CD4-positive, CD25-positive, alpha-beta regulatory T cell (primary cell): ENCODE measurements around the gene PDZD2. TPM values are rescaled to one million over a fixed set of nuclear protein-coding genes. Genes with fewer than 3 reads are reported as not detected.

Experiments used
- ATAC-seq, 2 donors: fragments of 150-1000 bp; cut with Tn5 transposase; one replicate each; pipeline ENCODE4 v1.10.0; 2021; ENCODE audit warnings: low read depth in 2 of 2, moderate number of reproducible peaks in 2 of 2, moderate library complexity in 1 of 2
- DNase-seq, 3 donors: peaks; one replicate each; pipeline versions ENCODE4 v3.0.0 to v3.0.0-alpha.2; 2012 to 2022; ENCODE audit warnings: mixed read lengths in 1 of 3
- H3K27ac ChIP-seq: one replicate; pipeline ENCODE4 v1.7.0; 2013; ENCODE audit warnings: mild to moderate bottlenecking, low read length; ENCODE audit not compliant: insufficient read depth, poor library complexity, severe bottlenecking
- H3K27me3 ChIP-seq: one replicate; pipeline ENCODE4 v1.7.0; 2013; ENCODE audit warnings: low read length; ENCODE audit not compliant: control insufficient read depth, insufficient read depth
- H3K36me3 ChIP-seq: one replicate; pipeline ENCODE4 v1.7.0; 2013; ENCODE audit warnings: mild to moderate bottlenecking, low read length, moderate library complexity; ENCODE audit not compliant: control insufficient read depth, insufficient read depth
- H3K4me1 ChIP-seq: 2 replicates; pipeline ENCODE4 v1.7.0; 2013; ENCODE audit warnings: mild to moderate bottlenecking, low read length; ENCODE audit not compliant: insufficient read depth, control insufficient read depth, poor library complexity, severe bottlenecking
- H3K4me3 ChIP-seq: one replicate; pipeline ENCODE4 v1.7.0; 2013; ENCODE audit warnings: low read depth, mild to moderate bottlenecking, low read length, moderate library complexity
- H3K9me3 ChIP-seq, 2 experiments: 1 replicate in 1 of 2; 2 replicates in 1 of 2; pipeline ENCODE4 v1.7.0; 2013; ENCODE audit warnings: low read length in 2 of 2, mild to moderate bottlenecking in 1 of 2, moderate library complexity in 1 of 2; ENCODE audit not compliant: control insufficient read depth in 2 of 2
- H3K27ac Mint-ChIP-seq, 3 donors: one replicate each; pipeline ENCODE4 v1.8.0; 2020 to 2022; ENCODE audit warnings: mild to moderate bottlenecking in 3 of 3, mixed read lengths in 3 of 3, moderate library complexity in 2 of 3
- H3K27me3 Mint-ChIP-seq: one replicate; pipeline ENCODE4 v1.8.0; 2022; ENCODE audit warnings: mild to moderate bottlenecking, mixed read lengths
- H3K36me3 Mint-ChIP-seq: one replicate; pipeline ENCODE4 v1.8.0; 2020; ENCODE audit warnings: mixed read lengths
- H3K4me1 Mint-ChIP-seq, 4 donors: one replicate each; pipeline ENCODE4 v1.8.0; 2020 to 2022; ENCODE audit warnings: mixed read lengths in 4 of 4, mild to moderate bottlenecking in 1 of 4
- H3K4me3 Mint-ChIP-seq, 4 donors: one replicate each; pipeline ENCODE4 v1.8.0; 2020 to 2022; ENCODE audit warnings: mild to moderate bottlenecking in 4 of 4, mixed read lengths in 4 of 4, moderate library complexity in 3 of 4
- H3K9me3 Mint-ChIP-seq, 7 donors: one replicate each; pipeline ENCODE4 v1.8.0; 2020 to 2022; ENCODE audit warnings: mixed read lengths in 7 of 7, mild to moderate bottlenecking in 3 of 7, moderate library complexity in 2 of 7
- polyA plus RNA-seq, 4 donors: library from polyadenylated mRNA; unstranded; fragments of 300-500 nt; fragmentation: Illumina TruSeq; gene quantifications; one replicate each; pipeline ENCODE4 v1.2.3, GENCODE V29; 2021
- total RNA-seq: library from RNA; stranded (reverse); gene quantifications from one replicate; pipeline ENCODE4 v1.2.3, GENCODE V29; 2022

Gene PDZD2
- total and polyA plus RNA-seq, 5 donors from 2014 or later, result 0.06 to 1.3 (median 0.25) TPM

GRCh38 chr5:31794009-31794408 lies 155.1 kb downstream of the PDZD2 start:
- Mint-ChIP-seq H3K9me3 (peaks cover 0 to 3% (median 0%) of the 10 kb centered on the region in 7 donors), H3K4me3 (no peak overlapping the region)
- ATAC-seq, result no peak

GRCh38 chr5:31798168-31798567 lies 159.2 kb downstream of the PDZD2 start:
- Histone ChIP-seq H3K36me3 (no peaks in the 10 kb centered on the region), H3K4me3 (no peak overlapping the region), H3K27ac (no peak overlapping the region), H3K27me3 (no peaks in the 10 kb centered on the region), H3K4me1 (no peaks in the 10 kb centered on the region), H3K9me3 (no peaks in the 10 kb centered on the region)
- ATAC-seq, result no peak
- Mint-ChIP-seq H3K27ac (no peak overlapping the region), H3K4me1 (no peaks in the 10 kb centered on the region), H3K36me3 (no peaks in the 10 kb centered on the region), H3K9me3 (peaks cover 0 to 3% (median 0%) of the 10 kb centered on the region in 7 donors), H3K27me3 (no peaks in the 10 kb centered on the region), H3K4me3 (no peak overlapping the region)
- no peak for DNase-seq

More at GRCh38 chr5:31794009-31794408, 155.1 kb downstream of the PDZD2 start:
- H3K27me3 Mint-ChIP-seq, result no peaks in the 10 kb centered on the region
- H3K9me3 ChIP-seq, result no peaks in the 10 kb centered on the region
- no peak overlapping the region for H3K27ac ChIP-seq
- H3K27ac Mint-ChIP-seq, result no peak overlapping the region
- DNase-seq, result no peak
- H3K36me3 ChIP-seq, result no peaks in the 10 kb centered on the region
- no peaks in the 10 kb centered on the region for H3K4me1 ChIP-seq
- no peak overlapping the region for H3K4me3 ChIP-seq
- no peaks in the 10 kb centered on the region for H3K27me3 ChIP-seq
- H3K4me1 Mint-ChIP-seq, result no peaks in the 10 kb centered on the region
- no peaks in the 10 kb centered on the region for H3K36me3 Mint-ChIP-seq

DNA sequence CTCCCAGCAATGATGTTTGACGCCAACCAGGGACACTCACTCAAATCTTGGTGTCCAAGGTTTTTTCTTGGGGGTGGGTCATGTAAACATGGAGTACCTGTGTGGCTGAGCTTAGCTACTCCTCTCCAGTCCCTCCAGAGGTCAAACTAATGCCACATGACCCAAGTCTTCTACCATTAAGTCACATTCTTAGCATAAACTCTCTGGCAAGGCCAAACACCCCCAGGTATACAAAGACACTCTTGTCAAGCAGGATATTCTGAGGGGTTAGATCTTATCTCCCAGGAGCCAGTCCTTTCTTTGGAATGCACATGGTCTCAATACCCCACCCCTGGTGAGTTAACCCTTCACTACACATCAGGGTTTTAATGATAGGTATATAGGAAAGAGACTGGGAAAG lies 161.4 kb downstream of the PDZD2 start:
- Mint-ChIP-seq H3K27me3 (no peaks in the 10 kb centered on the region), H3K4me3 (no peak overlapping the region), H3K36me3 (no peaks in the 10 kb centered on the region), H3K4me1 (no peaks in the 10 kb centered on the region), H3K27ac (no peak overlapping the region), H3K9me3 (peaks cover 0 to 3% (median 0%) of the 10 kb centered on the region in 7 donors)
- H3K36me3 ChIP-seq, result no peaks in the 10 kb centered on the region
- no peak overlapping the region for H3K27ac ChIP-seq
- DNase-seq (no peak), ATAC-seq (no peak)
- H3K4me3 ChIP-seq, result no peak overlapping the region
- H3K9me3 ChIP-seq, result no peaks in the 10 kb centered on the region
- no peaks in the 10 kb centered on the region for H3K27me3 ChIP-seq
- H3K4me1 ChIP-seq, result no peaks in the 10 kb centered on the region

DNA sequence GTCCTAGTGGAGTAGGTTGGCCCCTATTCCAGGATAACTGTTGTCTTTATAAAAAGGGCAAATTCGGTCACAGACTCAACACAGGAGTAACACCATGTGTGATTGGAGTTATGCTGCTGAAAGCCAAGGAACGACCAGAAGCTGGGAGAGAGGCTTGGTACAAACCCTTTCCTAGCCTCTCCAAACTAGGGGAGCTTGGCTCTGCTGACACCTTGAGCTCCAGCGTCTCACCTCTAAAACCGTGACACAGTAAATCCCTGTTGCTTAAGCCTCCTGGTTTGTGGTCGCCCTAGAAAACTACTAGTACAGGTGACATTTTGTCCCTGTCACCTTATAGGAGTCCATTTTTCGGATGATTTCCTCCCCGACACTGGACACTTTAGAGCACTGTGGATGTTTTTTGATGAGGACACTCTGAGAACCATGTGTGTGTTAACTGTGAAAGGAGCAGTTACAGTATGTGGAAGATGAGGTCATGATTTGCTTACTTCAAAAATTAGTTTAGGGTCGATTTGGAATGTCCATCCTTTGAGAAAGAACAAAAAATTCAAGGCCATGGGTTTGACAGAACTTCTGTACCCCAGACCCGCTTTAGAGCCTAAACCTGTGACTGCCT lies 167.0 kb downstream of the PDZD2 start:
- Histone ChIP-seq H3K36me3 (no peaks in the 10 kb centered on the region), H3K4me1 (no peaks in the 10 kb centered on the region), H3K27me3 (no peaks in the 10 kb centered on the region), H3K27ac (no peak overlapping the region), H3K4me3 (no peak overlapping the region), H3K9me3 (no peaks in the 10 kb centered on the region)
- H3K36me3 Mint-ChIP-seq, result no peaks in the 10 kb centered on the region
- no peak overlapping the region for H3K4me3 Mint-ChIP-seq
- ATAC-seq (no peak), DNase-seq (no peak)
- peaks cover 4% of the 10 kb centered on the region for H3K27me3 Mint-ChIP-seq
- H3K9me3 Mint-ChIP-seq, result peaks cover 0 to 2% (median 0%) of the 10 kb centered on the region in 7 donors
- no peaks in the 10 kb centered on the region for H3K4me1 Mint-ChIP-seq
- H3K27ac Mint-ChIP-seq, result no peak overlapping the region

DNA sequence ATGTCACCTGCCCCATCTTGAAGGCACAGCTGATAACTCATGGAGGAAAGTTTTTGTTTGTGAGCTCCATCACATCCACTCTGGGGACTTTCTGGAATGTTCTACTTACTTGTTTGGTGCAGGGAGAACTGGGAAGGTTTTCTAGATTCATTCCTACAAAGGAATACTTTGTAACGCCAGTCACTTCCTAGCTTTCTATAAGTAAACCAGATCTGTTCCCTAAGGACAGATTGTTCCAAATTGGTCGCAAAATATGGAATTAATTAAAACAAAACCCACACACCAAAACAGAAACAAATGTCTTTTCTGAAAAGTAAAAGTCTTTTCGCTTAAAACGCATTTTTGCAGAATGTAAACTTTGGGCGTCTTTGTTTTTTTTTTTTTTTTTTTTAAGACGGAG lies 167.6 kb downstream of the PDZD2 start:
- no peaks in the 10 kb centered on the region for H3K36me3 ChIP-seq
- no peaks in the 10 kb centered on the region for H3K36me3 Mint-ChIP-seq
- peaks cover 0 to 2% (median 0%) of the 10 kb centered on the region in 7 donors for H3K9me3 Mint-ChIP-seq
- peaks cover 4% of the 10 kb centered on the region for H3K27me3 Mint-ChIP-seq
- no peak overlapping the region for H3K4me3 ChIP-seq
- no peaks in the 10 kb centered on the region for H3K4me1 Mint-ChIP-seq
- H3K27ac ChIP-seq, result no peak overlapping the region
- no peaks in the 10 kb centered on the region for H3K9me3 ChIP-seq
- no peak overlapping the region for H3K27ac Mint-ChIP-seq
- DNase-seq (no peak), ATAC-seq (no peak)
- no peaks in the 10 kb centered on the region for H3K27me3 ChIP-seq
- H3K4me1 ChIP-seq, result no peaks in the 10 kb centered on the region
- no peak overlapping the region for H3K4me3 Mint-ChIP-seq

GRCh38 chr5:31807789-31808540 lies 169.0 kb downstream of the PDZD2 start:
- Histone ChIP-seq H3K4me3 (no peak overlapping the region), H3K36me3 (no peaks in the 10 kb centered on the region), H3K9me3 (no peaks in the 10 kb centered on the region), H3K4me1 (no peaks in the 10 kb centered on the region), H3K27me3 (no peaks in the 10 kb centered on the region), H3K27ac (no peak overlapping the region)
- Mint-ChIP-seq H3K4me3 (no peak overlapping the region), H3K9me3 (peaks cover 0 to 2% (median 0%) of the 10 kb centered on the region in 7 donors), H3K27me3 (peaks cover 4% of the 10 kb centered on the region), H3K27ac (no peak overlapping the region), H3K4me1 (no peaks in the 10 kb centered on the region), H3K36me3 (no peaks in the 10 kb centered on the region)
- DNase-seq (no peak), ATAC-seq (no peak)

GRCh38 chr5:31809050-31809870 lies 170.3 kb downstream of the PDZD2 start:
- Histone ChIP-seq H3K27ac (no peak overlapping the region), H3K36me3 (no peaks in the 10 kb centered on the region), H3K4me1 (no peaks in the 10 kb centered on the region), H3K27me3 (no peaks in the 10 kb centered on the region), H3K9me3 (no peaks in the 10 kb centered on the region), H3K4me3 (no peak overlapping the region)
- no peaks in the 10 kb centered on the region for H3K4me1 Mint-ChIP-seq
- ATAC-seq (no peak), DNase-seq (peak in 1 of 3 donors; percentile 7)
- H3K27ac Mint-ChIP-seq, result peak overlapping the region in 1 of 3 donors; percentile 63
- H3K4me3 Mint-ChIP-seq, result no peak overlapping the region
- peaks cover 4% of the 10 kb centered on the region for H3K27me3 Mint-ChIP-seq
- H3K9me3 Mint-ChIP-seq, result peaks cover 0 to 2% (median 0%) of the 10 kb centered on the region in 7 donors
- H3K36me3 Mint-ChIP-seq, result no peaks in the 10 kb centered on the region
